GM23248 (cell line): Measurements from ENCODE around the gene ATRN. TPM values are rescaled to one million over a fixed set of nuclear protein-coding genes. Genes with fewer than 3 reads are reported as not detected.
A peak's percentile ranks its signal among the peaks of the same experiment; 100 is the strongest.
"Not testable (repeated sequence)": the region's sequence is repeated elsewhere in the genome, so short reads cannot be mapped to it uniquely, and the experiment has no call there.

ENCODE experiments used
- DNase-seq: peaks from one replicate; pipeline ENCODE4 v3.0.0-alpha.2; 2015
- H2AFZ ChIP-seq: fragments of 200-600 bp; sonication (generic); 2 replicates; pipeline ENCODE4 v1.6.1; 2016; ENCODE audit warnings: antibody characterized with exemption
- H3F3A ChIP-seq: fragments of 200-600 bp; sonication (generic); 2 replicates; pipeline ENCODE4 v1.6.1; 2016; ENCODE audit warnings: mild to moderate bottlenecking, antibody characterized with exemption, mixed run types; ENCODE audit not compliant: insufficient read depth
- H3K27ac ChIP-seq: fragments of 200-600 bp; sonication (generic); 2 replicates; pipeline ENCODE4 v1.5.1; 2016; ENCODE audit warnings: mild to moderate bottlenecking
- H3K27me3 ChIP-seq: fragments of 200-600 bp; sonication (generic); replicated peaks from 2 replicates; pipeline ENCODE4 v1.6.1; 2016; ENCODE audit warnings: mild to moderate bottlenecking; ENCODE audit not compliant: insufficient read depth
- H3K36me3 ChIP-seq: fragments of 200-600 bp; sonication (generic); 2 replicates; pipeline ENCODE4 v1.6.1; 2016; ENCODE audit warnings: low read depth, mild to moderate bottlenecking
- H3K4me1 ChIP-seq: fragments of 200-600 bp; sonication (generic); 2 replicates; pipeline ENCODE4 v1.6.1; 2016; ENCODE audit warnings: mild to moderate bottlenecking; ENCODE audit not compliant: insufficient read depth
- H3K4me2 ChIP-seq: fragments of 200-600 bp; sonication (generic); one replicate; pipeline ENCODE4 v1.6.1; 2016; ENCODE audit warnings: mild to moderate bottlenecking; ENCODE audit not compliant: unreplicated experiment
- H3K4me3 ChIP-seq: fragments of 200-600 bp; sonication (generic); 2 replicates; pipeline ENCODE4 v1.5.1; 2016; ENCODE audit warnings: mild to moderate bottlenecking
- H3K79me2 ChIP-seq: fragments of 200-600 bp; sonication (generic); 2 replicates; pipeline ENCODE4 v1.6.1; 2016; ENCODE audit warnings: mild to moderate bottlenecking; ENCODE audit not compliant: insufficient read depth
- H3K9ac ChIP-seq: fragments of 200-600 bp; sonication (generic); 2 replicates; pipeline ENCODE4 v1.6.1; 2016; ENCODE audit warnings: mild to moderate bottlenecking
- H3K9me2 ChIP-seq: fragments of 200-600 bp; sonication (generic); 2 replicates; pipeline ENCODE4 v1.6.1; 2016; ENCODE audit warnings: mixed run types, mild to moderate bottlenecking, moderate library complexity; ENCODE audit not compliant: insufficient read depth
- H3K9me3 ChIP-seq: fragments of 200-600 bp; sonication (generic); one replicate; pipeline ENCODE4 v1.6.1; 2017; ENCODE audit warnings: low read depth
- H4K20me1 ChIP-seq: fragments of 200-600 bp; sonication (generic); 2 replicates; pipeline ENCODE4 v1.6.0; 2016; ENCODE audit not compliant: insufficient read depth
- EZH2 ChIP-seq: fragments of 200-600 bp; sonication (generic); IDR thresholded peaks from 2 replicates; pipeline ENCODE4 v1.6.1; 2018; ENCODE audit warnings: antibody characterized with exemption, mild to moderate bottlenecking; ENCODE audit not compliant: insufficient read depth, poor library complexity, severe bottlenecking
- EZH2phosphoT487 ChIP-seq: fragments of 200-600 bp; sonication (generic); IDR thresholded peaks from 2 replicates; pipeline ENCODE4 v1.6.1; 2018; ENCODE audit warnings: antibody characterized with exemption, moderate library complexity, mild to moderate bottlenecking, low read depth; ENCODE audit not compliant: insufficient read depth
- WGBS, 2 experiments: methylation state at CpG; one replicate each; pipeline ENCODE4 v1.1.6; 2015 to 2017; ENCODE audit warnings: low lambda C conversion rate in 2 of 2, low coverage in 1 of 2; ENCODE audit errors: missing lambda C conversion rate in 2 of 2; 5-methylcytosine and 5-hydroxymethylcytosine counted together
- in situ Hi-C: fragments of 300-500 bp; cut with MboI; formaldehyde crosslinking; loops from 2 replicates; pipeline ENCODE4 v1.15.0; 2020
- polyA plus RNA-seq: library from polyadenylated mRNA; unstranded; fragments of >200 nt; fragmentation: Nextera tagmentation; extraction: Ambion mirVana; gene quantifications from 2 replicates; pipeline ENCODE4 v1.2.1, GENCODE V29; 2016
- total RNA-seq: library from RNA; depleted of rRNA; stranded (reverse); fragments of >200 nt; shearing (Covaris generic); gene quantifications from 2 replicates; pipeline ENCODE4 v1.2.3, GENCODE V29; 2014; rRNA removed

The ATRN gene
- total RNA-seq, result 33.9 and 38.7 TPM in 2 replicates
- polyA plus RNA-seq, result 9.6 and 9.9 TPM in 2 replicates

- no peaks in the 10 kb centered on the region for H3F3A ChIP-seq
- H3K4me3 ChIP-seq, result peak within 1 kb of the TSS; percentile 99
- H3K9ac ChIP-seq, result peak within 1 kb of the TSS; percentile 99
- peak within 1 kb of the TSS; percentile 97 for H3K4me2 ChIP-seq
- no peaks in the 10 kb centered on the region for H3K9me2 ChIP-seq
- WGBS, 2 experiments, result 1% methylated on average over 47 to 55 of the region's 95 CpGs
- H3K36me3 ChIP-seq, result no peaks in the 10 kb centered on the region
- H3K79me2 ChIP-seq, result peaks cover 48% of the 10 kb centered on the region
- peak; percentile 98 for DNase-seq
- H3K4me1 ChIP-seq, result peaks cover 21% of the 10 kb centered on the region
- TF ChIP-seq EZH2phosphoT487 (no peak), EZH2 (no peak)
- in situ Hi-C loops, result no loop called here
- peak within 1 kb of the TSS; percentile 95 for H3K27ac ChIP-seq
- H4K20me1 ChIP-seq, result no peaks in the 10 kb centered on the region
- H3K27me3 ChIP-seq, result no peaks in the 10 kb centered on the region
- no peaks in the 10 kb centered on the region for H3K9me3 ChIP-seq
- H2AFZ ChIP-seq, result peak within 1 kb of the TSS; percentile 99
Measured at GRCh38 chr20:3470627-3471396, at the start of gene ATRN. ATRN (plus strand) TSS chr20:3471018; CDS start chr20:3471108, 90 bp downstream.

GRCh38 chr20:3421985-3422384, 48.8 kb upstream of the ATRN start:
- no peak overlapping the region for H2AFZ ChIP-seq
- no peaks in the 10 kb centered on the region for H3K9me2 ChIP-seq
- H3K9ac ChIP-seq, result no peak overlapping the region
- WGBS, 2 experiments, result 81 to 89% methylated on average over 6 of the region's 6 CpGs
- no peaks in the 10 kb centered on the region for H3K36me3 ChIP-seq
- no peaks in the 10 kb centered on the region for H3K9me3 ChIP-seq
- H3K27ac ChIP-seq, result no peak overlapping the region
- TF ChIP-seq EZH2, result no peak
- TF ChIP-seq EZH2phosphoT487, result no peak
- H3K4me3 ChIP-seq, result no peak overlapping the region
- H3K27me3 ChIP-seq, result no peaks in the 10 kb centered on the region
- no peak for DNase-seq
- peaks cover 5% of the 10 kb centered on the region; the same call in 1 of the 2 replicates for H3F3A ChIP-seq
- in situ Hi-C loops, result no loop called here
- H4K20me1 ChIP-seq, result no peaks in the 10 kb centered on the region
- H3K4me2 ChIP-seq, result no peak overlapping the region
- H3K79me2 ChIP-seq, result no peaks in the 10 kb centered on the region
- H3K4me1 ChIP-seq, result no peaks in the 10 kb centered on the region

- in situ Hi-C loops, result no loop called here
- no peak overlapping the region for H3K9ac ChIP-seq
- H3K9me2 ChIP-seq, result no peaks in the 10 kb centered on the region
- H3K4me1 ChIP-seq, result no peaks in the 10 kb centered on the region
- no peak overlapping the region for H2AFZ ChIP-seq
- no peaks in the 10 kb centered on the region for H3K27me3 ChIP-seq
- TF ChIP-seq EZH2 (no peak), EZH2phosphoT487 (no peak)
- H3K4me3 ChIP-seq, result no peak overlapping the region
- H3K4me2 ChIP-seq, result no peak overlapping the region
- no peak overlapping the region for H3K27ac ChIP-seq
- H3K79me2 ChIP-seq, result no peaks in the 10 kb centered on the region
- H3F3A ChIP-seq, result peaks cover 5% of the 10 kb centered on the region; the same call in 1 of the 2 replicates
- H4K20me1 ChIP-seq, result no peaks in the 10 kb centered on the region
- 36 to 40% methylated on average over 5 of the region's 5 CpGs for WGBS, 2 experiments
- no peaks in the 10 kb centered on the region for H3K36me3 ChIP-seq
- no peak for DNase-seq
- no peaks in the 10 kb centered on the region for H3K9me3 ChIP-seq
Measured at GRCh38 chr20:3423126-3423525, 47.7 kb upstream of the ATRN start.

- H3K27me3 ChIP-seq, H2AFZ ChIP-seq, H3K27ac ChIP-seq, DNase-seq, H3K9ac ChIP-seq, in situ Hi-C loops, H3K9me3 ChIP-seq, H4K20me1 ChIP-seq, H3K4me3 ChIP-seq, H3K4me1 ChIP-seq, H3K4me2 ChIP-seq, H3F3A ChIP-seq, H3K79me2 ChIP-seq, H3K36me3 ChIP-seq, H3K9me2 ChIP-seq: not testable (repeated sequence)
- 69 to 74% methylated on average over 4 of the region's 4 CpGs for WGBS, 2 experiments
Measured at GRCh38 chr20:3426766-3427165, 44.1 kb upstream of the ATRN start.
